IMR-90 (cell line): ENCODE results near the gene TKTL2.

Source experiments
- CTCF ChIP-seq: conservative IDR thresholded peaks from 2 replicates; pipeline ENCODE4 v1.5.1; 2012; ENCODE audit warnings: mild to moderate bottlenecking, low read depth, low read length, improper control_type of control experiment
- NFE2L2 ChIP-seq: fragments of 150-350 bp; IDR thresholded peaks from 2 replicates; pipeline ENCODE4 v1.6.1; 2016; ENCODE audit warnings: low read depth, mild to moderate bottlenecking, low read length
- POLR2A ChIP-seq: IDR thresholded peaks from 2 replicates; pipeline ENCODE4 v1.6.1; 2012; ENCODE audit warnings: mild to moderate bottlenecking, low read depth, low read length
- RAD21 ChIP-seq: IDR thresholded peaks from 2 replicates; pipeline ENCODE4 v1.6.1; 2012; ENCODE audit warnings: low read length, improper control_type of control experiment

- TF ChIP-seq CTCF (no peak), NFE2L2 (no peak), POLR2A (no peak), RAD21 (no peak)
These were observed 20.2 kb upstream of the TKTL2 start for GRCh38 chr4:163493643-163494359.
